HG03066 (cell line): ENCODE results near the gene BRSK2.

Source experiments
- ATAC-seq: cut with Tn5 transposase; IDR thresholded peaks from one replicate; pipeline ENCODE4 v1.9.1; 2021; ENCODE audit warnings: low read depth; ENCODE audit not compliant: unreplicated experiment

Gene BRSK2

GRCh38 chr11:1394936-1395772 is 5.4 kb downstream of the BRSK2 start:
- ATAC-seq, result no peak

DNA sequence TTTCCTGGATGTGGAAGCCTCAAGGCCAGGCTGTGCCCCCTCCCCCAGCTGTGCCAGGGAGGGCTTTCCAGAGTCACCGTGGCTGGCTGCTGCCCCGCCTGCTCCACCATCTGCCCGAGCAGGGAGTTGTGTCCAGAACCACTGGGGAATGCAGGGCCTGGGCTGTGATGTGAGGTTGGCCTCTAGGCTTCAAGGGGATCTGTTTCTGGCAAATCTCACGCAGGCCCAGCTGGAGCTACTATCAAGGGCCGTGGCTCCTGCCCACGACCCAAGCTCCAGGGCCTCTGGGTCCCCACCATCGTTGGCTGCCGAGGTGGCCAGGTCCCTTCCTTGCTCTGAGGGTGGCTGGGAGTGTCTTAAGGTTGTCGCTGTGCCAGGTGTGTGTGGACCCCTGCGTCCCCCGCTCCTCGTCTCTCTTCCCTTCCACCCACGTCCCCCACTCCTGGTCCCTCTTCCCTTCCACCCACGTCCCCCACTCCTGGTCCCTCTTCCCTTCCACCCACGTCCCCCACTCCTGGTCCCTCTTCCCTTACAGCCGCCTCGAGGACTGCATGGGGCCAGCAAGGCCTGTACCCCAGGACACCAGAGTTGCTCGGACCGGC is 6.1 kb downstream of the BRSK2 start:
- ATAC-seq, result no peak

DNA sequence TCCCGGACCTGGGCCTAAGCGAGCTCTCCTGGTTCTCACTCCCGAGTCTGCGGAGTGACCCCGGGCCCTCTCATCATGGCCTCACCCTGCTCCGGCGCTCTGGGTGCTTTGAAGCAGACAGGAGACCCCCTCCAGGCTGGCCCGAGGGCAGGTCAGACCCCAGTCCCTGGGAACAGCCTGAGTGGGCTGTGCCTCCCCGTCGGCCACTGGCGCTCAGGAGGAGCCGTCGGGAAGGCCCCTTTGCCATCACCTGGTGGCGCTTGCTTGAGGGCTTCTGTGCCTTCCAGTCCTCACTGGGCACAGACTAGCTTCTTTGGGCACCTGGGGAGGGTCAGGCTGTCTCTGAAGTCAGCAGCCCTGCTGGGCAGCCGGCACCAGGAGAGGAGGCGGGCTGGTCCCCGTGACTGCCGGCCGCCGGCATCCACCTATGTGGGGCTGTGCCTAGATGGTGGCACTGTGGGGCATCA is 6.7 kb downstream of the BRSK2 start:
- no peak for ATAC-seq

GRCh38 chr11:1397146-1397861 is 7.6 kb downstream of the BRSK2 start:
- ATAC-seq, result no peak

DNA sequence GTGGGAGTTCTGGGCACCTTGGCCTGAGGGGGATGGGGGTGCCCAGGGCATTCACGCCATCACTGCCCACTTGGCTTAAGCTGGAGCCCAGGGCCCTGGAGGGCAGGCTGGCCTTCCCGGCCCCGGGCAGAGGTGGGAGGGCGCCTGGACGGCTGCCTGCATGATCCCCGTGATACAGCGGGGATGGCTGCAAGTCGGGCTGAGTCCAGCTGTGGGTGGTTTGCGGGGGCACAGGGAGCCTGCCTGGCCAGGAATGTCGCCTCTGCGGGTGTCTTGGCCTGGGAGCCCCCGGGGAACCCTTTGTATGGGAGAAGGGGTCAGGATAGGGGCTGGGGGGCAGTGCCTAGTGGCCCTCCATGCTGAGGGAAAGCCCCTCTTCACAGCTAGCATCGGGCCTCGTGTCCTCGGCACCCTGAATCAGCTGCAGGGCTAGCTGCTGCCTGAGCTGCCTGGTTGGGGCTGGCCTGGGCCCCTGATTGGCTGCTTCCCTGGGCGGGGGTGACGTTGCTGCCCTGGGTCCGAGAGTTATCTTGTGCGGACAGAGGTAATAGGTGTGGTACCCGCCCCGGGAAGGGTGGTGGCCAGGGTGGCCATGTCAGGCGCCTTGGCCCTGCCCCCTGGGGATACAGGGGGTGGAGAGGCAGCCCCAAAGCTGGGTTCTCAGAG is 8.3 kb downstream of the BRSK2 start:
- no peak for ATAC-seq

GRCh38 chr11:1398528-1399235 is 8.9 kb downstream of the BRSK2 start:
- no peak for ATAC-seq

DNA sequence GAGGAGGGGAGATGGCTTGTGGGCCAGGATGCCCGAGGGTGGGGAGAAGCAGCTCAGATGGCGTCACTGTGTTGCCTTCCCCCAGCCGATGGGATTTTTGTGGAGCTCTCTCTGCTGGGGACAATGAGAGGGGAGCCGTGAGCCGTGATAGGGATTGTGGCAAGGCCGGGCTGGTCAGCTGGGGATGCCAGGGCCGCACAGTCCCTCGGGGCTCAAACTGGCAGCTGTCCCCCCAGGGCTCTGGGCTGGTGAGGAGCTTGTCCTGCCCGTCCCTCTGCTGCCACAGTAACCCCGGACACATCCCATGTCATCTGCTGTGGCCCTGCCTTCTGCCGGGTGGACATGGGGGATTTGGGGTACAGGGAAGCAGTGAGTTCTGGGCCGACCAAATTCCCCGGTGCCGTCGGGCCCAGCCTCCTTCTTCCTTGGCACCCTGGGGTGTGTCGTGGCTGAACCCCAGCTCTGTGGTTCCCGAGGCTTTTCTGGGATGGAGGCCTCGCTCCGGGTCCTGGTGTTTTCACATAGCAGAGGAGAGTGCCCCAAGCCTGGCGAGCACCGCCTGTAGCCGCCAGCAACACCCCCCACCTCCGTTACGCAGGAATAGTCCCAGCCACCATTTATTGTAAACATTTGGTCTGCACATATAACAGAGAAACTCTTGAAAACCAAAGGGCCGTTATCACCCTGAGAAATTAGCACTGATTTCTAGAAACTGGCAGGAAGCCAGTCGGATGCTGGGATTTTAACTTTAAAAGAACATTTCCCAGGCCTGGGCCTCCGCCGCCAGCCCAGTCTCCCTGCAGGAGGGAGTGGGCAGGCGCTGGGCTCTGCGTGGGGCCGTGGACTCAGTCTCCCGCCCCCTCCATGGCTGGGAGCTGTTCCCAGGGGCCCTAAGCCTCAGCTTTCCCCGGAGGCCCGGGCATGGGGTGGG is 9.9 kb downstream of the BRSK2 start:
- ATAC-seq, result no peak

DNA sequence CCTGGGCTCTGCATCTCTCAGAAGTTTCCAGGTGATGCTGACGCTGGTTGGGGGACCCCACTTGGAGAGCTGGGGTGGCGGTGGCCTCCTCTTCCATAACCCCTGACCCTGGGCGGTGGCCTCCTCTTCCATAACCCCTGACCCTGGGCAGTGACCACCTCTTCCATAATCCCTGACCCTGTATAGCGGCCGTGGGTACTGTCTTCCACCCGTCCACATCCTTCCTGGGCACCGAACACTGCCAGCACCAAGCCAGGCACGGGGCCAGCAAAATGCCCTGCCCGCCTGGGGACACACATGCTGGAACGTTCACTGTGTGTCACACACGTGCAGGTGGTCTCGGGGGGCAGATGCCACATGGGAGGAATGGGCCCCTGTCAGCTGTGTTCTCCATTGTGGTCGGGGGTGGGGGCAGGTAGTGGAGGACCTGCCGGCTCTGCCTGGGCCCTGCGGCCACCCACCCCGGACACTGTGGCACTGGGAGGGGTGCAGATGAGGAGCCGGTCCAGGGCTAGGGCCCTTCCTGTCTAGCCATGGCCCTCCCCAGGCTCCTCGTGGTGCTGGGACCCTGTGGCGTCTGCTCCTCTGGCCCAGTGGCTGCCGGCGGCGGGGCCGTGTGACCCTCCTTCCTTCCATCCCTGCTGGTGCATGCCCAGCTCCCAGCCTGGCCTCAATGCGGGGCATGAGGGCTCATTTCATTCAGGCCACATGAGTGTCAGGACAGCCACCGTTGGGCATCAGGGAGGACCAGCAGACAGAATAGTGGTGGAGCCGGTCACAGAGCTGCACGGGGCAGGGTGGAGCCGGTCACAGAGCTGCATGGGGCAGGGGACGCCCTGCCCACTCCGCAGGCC is 10.8 kb downstream of the BRSK2 start:
- no peak for ATAC-seq

- no peak for ATAC-seq
These were observed 11.4 kb downstream of the BRSK2 start for GRCh38 chr11:1401171-1401445.

GRCh38 chr11:1401656-1402221 is 12.0 kb downstream of the BRSK2 start:
- no peak for ATAC-seq

DNA sequence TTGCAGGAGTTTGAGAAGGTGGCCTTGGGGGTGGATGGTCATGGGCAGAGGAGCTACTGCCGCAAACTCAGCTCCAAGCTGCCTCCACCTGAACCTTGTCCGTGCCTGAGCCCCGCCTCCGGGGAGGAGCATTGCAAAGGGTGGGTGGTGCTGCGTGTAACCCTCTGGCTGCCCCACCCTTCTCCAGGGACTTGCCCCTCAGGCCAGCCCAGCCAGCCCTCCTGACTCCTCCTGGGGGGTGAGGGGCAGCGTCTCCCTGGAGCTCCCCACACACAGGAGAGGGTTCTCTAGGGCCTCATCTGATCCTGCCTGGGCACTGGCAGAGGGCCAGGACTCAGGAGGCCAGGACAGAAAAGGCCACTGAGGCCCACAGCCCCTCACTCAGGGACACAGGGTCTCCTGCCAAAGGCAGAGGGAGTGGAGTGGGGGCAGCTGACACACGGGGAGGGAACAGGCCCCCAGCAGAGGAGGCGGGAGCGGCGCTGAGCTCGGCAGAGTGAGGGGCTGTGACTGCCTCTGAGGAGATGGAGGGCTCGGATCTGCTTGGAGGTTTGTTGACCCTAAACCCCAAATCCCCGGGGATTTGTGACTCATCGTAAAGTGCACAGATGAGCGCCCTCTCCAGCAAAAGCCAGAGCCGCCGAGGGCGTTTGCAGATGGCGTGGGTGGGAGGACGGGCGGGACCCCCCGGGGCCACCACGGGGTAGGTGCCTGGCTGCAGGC is 12.8 kb downstream of the BRSK2 start:
- ATAC-seq, result no peak

- ATAC-seq, result no peak
These were observed 13.4 kb downstream of the BRSK2 start for GRCh38 chr11:1403078-1403620.

DNA sequence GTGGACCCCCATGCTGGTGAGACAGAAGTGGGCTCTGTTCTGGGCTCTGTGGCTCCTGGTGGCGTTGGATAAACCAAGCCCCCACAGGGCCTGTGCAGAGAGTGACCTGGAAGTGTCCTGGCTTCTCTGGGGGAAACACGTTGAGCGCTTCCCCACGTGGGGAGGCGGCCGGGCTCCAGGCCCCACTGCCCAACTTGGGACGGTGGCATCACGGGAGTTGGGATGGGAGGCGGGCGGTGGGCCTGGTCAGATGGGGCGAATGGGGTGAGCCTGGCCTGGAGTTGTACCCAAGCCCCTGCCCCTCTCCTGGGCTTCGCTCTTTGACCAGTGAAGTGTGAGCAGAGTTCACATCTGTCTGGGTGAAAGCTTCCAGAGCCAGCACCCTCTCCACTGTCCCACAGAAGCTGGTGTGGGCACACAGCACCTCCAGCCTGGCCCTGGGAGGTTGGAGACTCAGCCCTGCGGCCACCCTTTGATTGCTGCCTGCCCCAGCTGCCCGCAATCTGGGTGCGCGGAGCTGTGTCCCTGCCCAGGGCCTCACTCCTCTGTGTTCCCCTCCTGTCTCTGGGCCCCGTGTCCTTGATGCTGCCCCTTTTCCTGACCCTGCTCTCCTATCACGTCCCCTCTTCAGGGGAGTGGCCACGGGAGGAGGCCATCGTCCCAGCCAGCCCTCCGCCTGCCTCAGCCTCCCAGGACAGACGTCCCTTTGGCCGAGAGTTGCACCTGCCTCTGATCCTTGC is 14.2 kb downstream of the BRSK2 start:
- ATAC-seq, result no peak

- no peak for ATAC-seq
These were observed 14.9 kb downstream of the BRSK2 start for GRCh38 chr11:1404461-1405185.

- no peak for ATAC-seq
These were observed 15.7 kb downstream of the BRSK2 start for GRCh38 chr11:1405186-1406020.
